H1 (cell line): ENCODE results near the gene GGA2. TPM values are rescaled to one million over a fixed set of nuclear protein-coding genes. Genes with fewer than 3 reads are reported as not detected.

ENCODE experiments used
- BACH1 ChIP-seq: IDR thresholded peaks from 2 replicates; pipeline ENCODE4 v1.6.1; 2012; ENCODE audit warnings: low read length, improper control_type of control experiment
- CHD1 ChIP-seq: IDR thresholded peaks from 2 replicates; pipeline ENCODE4 v1.6.1; 2012; ENCODE audit warnings: low read depth, low read length, improper control_type of control experiment
- CHD2 ChIP-seq: IDR thresholded peaks from 2 replicates; pipeline ENCODE4 v1.6.1; 2012; ENCODE audit warnings: low read length, improper control_type of control experiment
- CHD7 ChIP-seq: fragments of 300-600 bp; sonication (generic); IDR thresholded peaks from 2 replicates; pipeline ENCODE4 v1.7.1; 2012; ENCODE audit warnings: low read length, moderate library complexity, mild to moderate bottlenecking, inconsistent platforms; ENCODE audit not compliant: insufficient replicate concordance
- GABPA ChIP-seq: IDR thresholded peaks from 2 replicates; pipeline ENCODE4 v1.6.1; 2011; ENCODE audit warnings: mild to moderate bottlenecking, low read length, moderate library complexity, borderline replicate concordance; ENCODE audit not compliant: insufficient read depth
- GTF2F1 ChIP-seq: IDR thresholded peaks from 2 replicates; pipeline ENCODE4 v1.6.1; 2012; ENCODE audit warnings: low read depth, low read length, improper control_type of control experiment, borderline replicate concordance
- KDM4A ChIP-seq: IDR thresholded peaks from one replicate; pipeline ENCODE4 v1.7.1; 2012; ENCODE audit warnings: low read depth, mild to moderate bottlenecking, moderate library complexity, low read length, inconsistent platforms; ENCODE audit not compliant: severe bottlenecking
- KDM5A ChIP-seq: fragments of 200-600 bp; IDR thresholded peaks from 2 replicates; pipeline ENCODE4 v1.7.1; 2012; ENCODE audit warnings: mild to moderate bottlenecking, low read length, inconsistent platforms, mixed read lengths
- PHF8 ChIP-seq: fragments of 200-600 bp; sonication (generic); conservative IDR thresholded peaks from 2 replicates; pipeline ENCODE4 v1.7.1; 2012; ENCODE audit warnings: low read depth, mild to moderate bottlenecking, inconsistent platforms, low read length, moderate library complexity
- POLR2A ChIP-seq, 2 experiments: IDR thresholded peaks; 1 replicate in 1 of 2; 2 replicates in 1 of 2; pipeline ENCODE4 v1.6.1; 2011; ENCODE audit warnings: low read depth in 2 of 2, low read length in 2 of 2, mild to moderate bottlenecking in 2 of 2; ENCODE audit errors: control extremely low read depth in 1 of 2
- POU5F1 ChIP-seq: IDR thresholded peaks from 2 replicates; pipeline ENCODE4 v1.6.1; 2011; ENCODE audit warnings: low read depth, mild to moderate bottlenecking, low read length, moderate library complexity
- RBBP5 ChIP-seq: IDR thresholded peaks from 2 replicates; pipeline ENCODE4 v1.7.1; 2012; ENCODE audit warnings: low read depth, mild to moderate bottlenecking, inconsistent platforms, low read length, moderate library complexity, borderline replicate concordance
- TCF12 ChIP-seq: IDR thresholded peaks from 2 replicates; pipeline ENCODE4 v1.6.1; 2011; ENCODE audit warnings: low read depth, mild to moderate bottlenecking, low read length
- polyA plus RNA-seq, 7 experiments: library from polyadenylated mRNA; depleted of rRNA in 3 of 7; stranded (reverse) in 5 of 7; unstranded in 2 of 7; fragments of >200 nt in 5 of 7; fragments of 200-250 nt in 2 of 7; gene quantifications; 1 replicate in 5 of 7; 2 replicates in 1 of 7; 4 replicates in 1 of 7; pipeline versions ENCODE4 v1.2.1 to v1.2.3, GENCODE V29; 2011 to 2013; ENCODE audit warnings: missing spikeins in 2 of 7, mixed read lengths in 2 of 7
- total RNA-seq: library from RNA; stranded (reverse); fragmentation: NEBNext Ultra II Directional; extraction: Animal tissue kit (Norgen Biotek cat#: 25700); gene quantifications from 2 replicates; pipeline ENCODE4 v1.2.1, GENCODE V29; 2021

The GGA2 gene
- total and polyA plus RNA-seq, 2 of the 8 experiments (the other 6 are each of a cell fraction or from before 2014, with no cell fraction given), result 65.8 to 114 TPM

GRCh38 chr16:23518435-23518891 lies 8.2 kb upstream of the GGA2 start (continued):
- TF ChIP-seq CHD7 (no peak), KDM4A (no peak), POLR2A (IDR thresholded peaks at IDR 0.05; ENCODE audit: control extremely low read depth in 1 of 2, low read depth in 2 of 2, low read length in 2 of 2) (no peak), BACH1 (no peak), PHF8 (no peak), GABPA (no peak), TCF12 (no peak), GTF2F1 (no peak), POU5F1 (no peak), RBBP5 (no peak), CHD2 (no peak), KDM5A (no peak), CHD1 (no peak)
